H1 (cell line): ENCODE data around the gene SEZ6. TPM values are rescaled to one million over a fixed set of nuclear protein-coding genes. Genes with fewer than 3 reads are reported as not detected.
A peak's percentile ranks its signal among the peaks of the same experiment; 100 is the strongest.

ENCODE experiments used
- CTCF ChIA-PET: fragments of 300-600 bp; sonication (Branson Sonifier 250); formaldehyde crosslinking; loops from one replicate; lab custom pipeline; 2021; ENCODE audit not compliant: partially characterized antibody; lab: Charles Lee
- POLR2A ChIA-PET: fragments of 300-600 bp; sonication (Branson Sonifier 250); formaldehyde crosslinking; loops from one replicate; lab custom pipeline; 2021; ENCODE audit warnings: inconsistent platforms; ENCODE audit not compliant: partially characterized antibody; lab: Charles Lee
- DNase-seq, 2 experiments: peaks; one replicate each; pipeline versions ENCODE4 v3.0.0 to v3.0.0-alpha.2; 2010 to 2022; ENCODE audit warnings: low spot score in 2 of 2, low read depth in 1 of 2, mixed read lengths in 1 of 2
- FAIRE-seq: peaks from 2 replicates; lab custom pipeline; 2011; peaks lifted over from hg19 to GRCh38; lab: Jason Lieb, UNC
- H2AFZ ChIP-seq: 2 replicates; pipeline ENCODE4 v1.8.1; 2012; ENCODE audit warnings: low read length, inconsistent platforms
- H2AK5ac ChIP-seq: 2 replicates; pipeline ENCODE4 v1.6.1; 2013; ENCODE audit warnings: low read depth, low read length
- H2BK120ac ChIP-seq: replicated peaks from 2 replicates; pipeline ENCODE3; 2013; ENCODE audit warnings: low read depth, low read length, inconsistent platforms
- H2BK12ac ChIP-seq: 2 replicates; pipeline ENCODE4 v1.6.1; 2013; ENCODE audit warnings: low read depth, low read length
- H2BK15ac ChIP-seq: 2 replicates; pipeline ENCODE4 v1.6.1; 2013; ENCODE audit warnings: low read length
- H2BK20ac ChIP-seq: 2 replicates; pipeline ENCODE4 v1.6.1; 2013; ENCODE audit warnings: low read length
- H2BK5ac ChIP-seq: 2 replicates; pipeline ENCODE4 v1.6.1; 2013; ENCODE audit warnings: low read depth, low read length
- H3K14ac ChIP-seq: 2 replicates; pipeline ENCODE4 v1.6.1; 2013; ENCODE audit warnings: inconsistent platforms; ENCODE audit not compliant: insufficient read length
- H3K18ac ChIP-seq: 2 replicates; pipeline ENCODE4 v1.6.1; 2013; ENCODE audit warnings: low read length; ENCODE audit errors: extremely low read depth
- H3K23ac ChIP-seq: 2 replicates; pipeline ENCODE4 v1.6.1; 2013; ENCODE audit warnings: inconsistent platforms; ENCODE audit not compliant: insufficient read length
- H3K23me2 ChIP-seq: 2 replicates; pipeline ENCODE4 v1.6.1; 2013; ENCODE audit warnings: low read depth, low read length
- H3K27ac ChIP-seq: 2 replicates; pipeline ENCODE4 v1.6.1; 2011; ENCODE audit warnings: low read depth, low read length, inconsistent platforms
- H3K27me3 ChIP-seq, 4 experiments: replicated peaks in 1 of 4; 1 replicate in 1 of 4; 2 replicates in 3 of 4; pipeline versions ENCODE4 v1.6.1 to v1.8.1; 2011 to 2013; ENCODE audit warnings: low read length in 3 of 4, mild to moderate bottlenecking in 3 of 4, inconsistent platforms in 2 of 4, mixed read lengths in 2 of 4, moderate library complexity in 1 of 4; ENCODE audit not compliant: control insufficient read depth in 3 of 4, insufficient read depth in 3 of 4; ENCODE audit errors: extremely low read depth in 1 of 4
- H3K36me3 ChIP-seq, 4 experiments: 2 replicates each; pipeline versions ENCODE4 v1.6.1 to v1.8.1; 2011 to 2013; ENCODE audit warnings: mild to moderate bottlenecking in 4 of 4, low read length in 3 of 4, moderate library complexity in 2 of 4, control low read depth in 1 of 4, inconsistent platforms in 1 of 4; ENCODE audit not compliant: insufficient read depth in 4 of 4, control insufficient read depth in 2 of 4
- H3K4ac ChIP-seq: replicated peaks from 2 replicates; pipeline ENCODE3; 2013; ENCODE audit warnings: low read length, low read depth, mixed read lengths, inconsistent platforms; ENCODE audit not compliant: insufficient read length
- H3K4me1 ChIP-seq, 4 experiments: replicated peaks in 1 of 4; 1 replicate in 1 of 4; 2 replicates in 3 of 4; pipeline versions ENCODE4 v1.6.1 to v1.8.1; 2011 to 2013; ENCODE audit warnings: low read length in 3 of 4, inconsistent platforms in 2 of 4, mixed read lengths in 1 of 4; ENCODE audit not compliant: insufficient read depth in 4 of 4, control insufficient read depth in 3 of 4
- H3K4me2 ChIP-seq, 2 experiments: 2 replicates each; pipeline versions ENCODE4 v1.6.1 to v1.8.1; 2011 to 2013; ENCODE audit warnings: low read depth in 2 of 2, low read length in 2 of 2, control low read depth in 1 of 2, inconsistent platforms in 1 of 2, mild to moderate bottlenecking in 1 of 2; ENCODE audit not compliant: insufficient read depth in 1 of 2
- H3K4me3 ChIP-seq, 4 experiments: fragments of 200-600, 300-600 bp in 1 of 4; sonication (generic), shearing (Covaris generic), sonication (Bioruptor Twin) in 1 of 4; 2 replicates each; pipeline versions ENCODE4 v1.5.1 to v1.8.1; 2011 to 2016; ENCODE audit warnings: low read length in 4 of 4, low read depth in 3 of 4, control low read depth in 2 of 4, inconsistent platforms in 2 of 4, mild to moderate bottlenecking in 2 of 4, mixed read lengths in 1 of 4, moderate library complexity in 1 of 4; ENCODE audit not compliant: insufficient read depth in 2 of 4; ENCODE audit errors: extremely low read depth in 1 of 4
- H3K56ac ChIP-seq: replicated peaks from 2 replicates; pipeline ENCODE3; 2013; ENCODE audit warnings: low read depth, mild to moderate bottlenecking, mixed read lengths, low read length, inconsistent platforms; ENCODE audit not compliant: insufficient read length
- H3K79me1 ChIP-seq: 2 replicates; pipeline ENCODE4 v1.6.1; 2013; ENCODE audit warnings: low read depth, low read length, control low read depth
- H3K79me2 ChIP-seq, 2 experiments: 2 replicates each; pipeline versions ENCODE4 v1.6.1 to v1.8.1; 2012 to 2013; ENCODE audit warnings: low read length in 2 of 2, mild to moderate bottlenecking in 2 of 2, inconsistent platforms in 1 of 2; ENCODE audit not compliant: insufficient read depth in 2 of 2, control insufficient read depth in 1 of 2
- H3K9ac ChIP-seq, 4 experiments: replicated peaks in 1 of 4; 1 replicate in 1 of 4; 2 replicates in 3 of 4; pipeline versions ENCODE4 v1.6.1 to v1.8.1; 2011 to 2013; ENCODE audit warnings: low read depth in 3 of 4, low read length in 3 of 4, control low read depth in 2 of 4, mild to moderate bottlenecking in 2 of 4, moderate library complexity in 2 of 4, inconsistent platforms in 1 of 4; ENCODE audit errors: extremely low read depth in 1 of 4
- H3K9me3 ChIP-seq, 2 experiments: 2 replicates each; pipeline versions ENCODE4 v1.6.1 to v1.8.1; 2012 to 2013; ENCODE audit warnings: mild to moderate bottlenecking in 2 of 2, moderate library complexity in 2 of 2, control low read depth in 1 of 2, inconsistent platforms in 1 of 2, low read depth in 1 of 2, low read length in 1 of 2, mixed read lengths in 1 of 2; ENCODE audit not compliant: insufficient read depth in 2 of 2
- H4K20me1 ChIP-seq, 2 experiments: replicated peaks in 1 of 2; 2 replicates each; pipeline versions ENCODE3 to v1.8.1; 2011 to 2013; ENCODE audit warnings: inconsistent platforms in 2 of 2, low read length in 2 of 2, mild to moderate bottlenecking in 1 of 2; ENCODE audit not compliant: insufficient read depth in 2 of 2, control insufficient read depth in 1 of 2
- H4K5ac ChIP-seq: 2 replicates; pipeline ENCODE4 v1.6.1; 2013; ENCODE audit warnings: low read length, low read depth, mixed read lengths, inconsistent platforms; ENCODE audit not compliant: insufficient read length
- H4K8ac ChIP-seq: 2 replicates; pipeline ENCODE4 v1.8.0; 2013; ENCODE audit warnings: mild to moderate bottlenecking, moderate library complexity, low read length, inconsistent platforms; ENCODE audit not compliant: insufficient read depth; ENCODE audit errors: extremely low read depth
- H4K91ac ChIP-seq: replicated peaks from 2 replicates; pipeline ENCODE3; 2013; ENCODE audit warnings: low read length, mixed read lengths, inconsistent platforms; ENCODE audit not compliant: insufficient read length
- BCL11A ChIP-seq, 2 experiments: IDR thresholded peaks; one replicate each; pipeline ENCODE4 v1.6.1; 2011; ENCODE audit warnings: low read depth in 2 of 2, low read length in 2 of 2, mild to moderate bottlenecking in 2 of 2
- FOSL1 ChIP-seq: IDR thresholded peaks from 2 replicates; pipeline ENCODE4 v1.6.1; 2011; ENCODE audit warnings: mild to moderate bottlenecking, low read depth, low read length, moderate library complexity; ENCODE audit not compliant: insufficient read depth
- KDM5A ChIP-seq: fragments of 200-600 bp; IDR thresholded peaks from 2 replicates; pipeline ENCODE4 v1.7.1; 2012; ENCODE audit warnings: mild to moderate bottlenecking, low read length, inconsistent platforms, mixed read lengths
- POLR2A ChIP-seq, 2 experiments: IDR thresholded peaks; 1 replicate in 1 of 2; 2 replicates in 1 of 2; pipeline ENCODE4 v1.6.1; 2011; ENCODE audit warnings: low read depth in 2 of 2, low read length in 2 of 2, mild to moderate bottlenecking in 2 of 2; ENCODE audit errors: control extremely low read depth in 1 of 2
- SIN3A ChIP-seq, 2 experiments: IDR thresholded peaks in 1 of 2; conservative IDR thresholded peaks in 1 of 2; 2 replicates each; pipeline ENCODE4 v1.6.1; 2011 to 2012; ENCODE audit warnings: low read length in 2 of 2, improper control_type of control experiment in 1 of 2, low read depth in 1 of 2, mild to moderate bottlenecking in 1 of 2
- SIX5 ChIP-seq: IDR thresholded peaks from 2 replicates; pipeline ENCODE4 v1.6.1; 2011; ENCODE audit warnings: mild to moderate bottlenecking, low read depth, low read length
- TAF7 ChIP-seq: optimal IDR thresholded peaks from 2 replicates; pipeline ENCODE3; 2011; ENCODE audit warnings: low read depth, mild to moderate bottlenecking, inconsistent platforms, low read length, moderate library complexity, borderline replicate concordance
- TBP ChIP-seq: IDR thresholded peaks from 2 replicates; pipeline ENCODE4 v1.6.1; 2011; ENCODE audit warnings: low read depth, low read length, improper control_type of control experiment
- TEAD4 ChIP-seq: IDR thresholded peaks from 2 replicates; pipeline ENCODE4 v1.6.1; 2012; ENCODE audit warnings: low read depth, low read length, inconsistent platforms, mixed read lengths
- WGBS, 2 experiments: shearing (Covaris generic) in 1 of 2; methylation state at CpG; one replicate each; pipeline versions ENCODE4 v1.1.6 to v1.1.7; 2013 to 2015; ENCODE audit warnings: low lambda C conversion rate in 2 of 2, mixed read lengths in 2 of 2, inconsistent platforms in 1 of 2, low coverage in 1 of 2, missing lambda C conversion rate in 1 of 2; ENCODE audit not compliant: insufficient replicate concordance in 2 of 2, insufficient coverage in 1 of 2, insufficient read length in 1 of 2; ENCODE audit errors: extremely low coverage in 1 of 2, missing lambda C conversion rate in 1 of 2; 5-methylcytosine and 5-hydroxymethylcytosine counted together
- polyA plus RNA-seq, 7 experiments: library from polyadenylated mRNA; depleted of rRNA in 3 of 7; stranded (reverse) in 5 of 7; unstranded in 2 of 7; fragments of >200 nt in 5 of 7; fragments of 200-250 nt in 2 of 7; gene quantifications; 1 replicate in 5 of 7; 2 replicates in 1 of 7; 4 replicates in 1 of 7; pipeline versions ENCODE4 v1.2.1 to v1.2.3, GENCODE V29; 2011 to 2013; ENCODE audit warnings: missing spikeins in 2 of 7, mixed read lengths in 2 of 7
- total RNA-seq: library from RNA; stranded (reverse); fragmentation: NEBNext Ultra II Directional; extraction: Animal tissue kit (Norgen Biotek cat#: 25700); gene quantifications from 2 replicates; pipeline ENCODE4 v1.2.1, GENCODE V29; 2021

SEZ6 gene
- total and polyA plus RNA-seq, 2 of the 8 experiments (the other 6 are each of a cell fraction or from before 2014, with no cell fraction given): 6.9 to 16.1 TPM

DNA sequence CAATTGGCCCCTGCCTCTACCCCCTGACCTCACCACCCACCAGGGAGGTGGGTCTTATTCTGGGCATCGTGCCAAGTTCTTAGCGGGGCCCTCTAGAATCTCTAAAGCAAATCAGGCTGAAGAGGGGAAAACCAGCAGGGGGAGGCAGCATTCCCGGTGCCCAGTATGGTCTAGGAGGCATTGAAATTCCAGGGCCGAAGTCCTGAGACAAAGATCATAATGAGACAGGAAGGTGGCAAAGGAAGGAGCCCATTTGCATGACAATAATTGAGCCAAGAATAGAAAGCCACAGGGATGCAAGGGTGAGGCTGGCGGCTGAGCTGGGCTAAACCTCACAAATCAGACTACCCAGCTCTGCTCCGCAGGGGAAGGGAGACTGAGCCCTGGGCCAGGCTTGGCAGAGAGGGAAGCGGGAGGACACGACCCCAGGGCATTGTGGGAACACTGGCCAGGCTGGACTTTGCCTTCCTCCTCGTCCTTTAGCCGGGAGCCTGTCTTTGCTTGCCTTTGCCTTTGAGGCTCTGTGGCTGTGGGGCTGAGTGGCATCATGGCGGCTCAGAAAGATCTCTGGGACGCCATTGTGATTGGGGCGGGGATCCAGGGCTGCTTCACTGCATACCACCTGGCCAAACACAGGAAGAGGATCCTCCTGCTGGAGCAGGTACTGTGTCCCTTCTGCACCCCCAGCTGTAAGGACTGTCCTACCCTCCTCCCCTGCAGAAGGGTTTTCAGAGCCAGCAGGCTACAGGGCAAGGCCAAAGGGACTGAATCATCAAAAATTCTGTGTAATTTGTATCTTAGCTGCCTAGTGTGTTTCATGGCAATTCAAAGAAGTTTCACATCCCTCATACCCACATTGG is 37.1 kb upstream of the SEZ6 start, which contains the start of gene PIPOX:
TSS of gene PIPOX (plus strand) at position 463 of the 860 bp plus-strand sequence. CDS start at position 548, 85 bp downstream.
- POLR2A ChIA-PET: interaction anchor here (0.9 to 3.6 kb wide), 20 partner anchors 8 to 136 kb away, joined by 3 to 43 read pairs (median 5); no protein-coding TSS in a partner anchor
- no peak for TF ChIP-seq SIX5
- TF ChIP-seq KDM5A: no peak
- peak; percentile 30 for TF ChIP-seq TAF7
- peak; percentile 83; the same call in 1 of the 2 replicates for TF ChIP-seq TBP
- no peak for TF ChIP-seq BCL11A (IDR thresholded peaks at IDR 0.05; ENCODE audit: low read depth in 2 of 2, low read length in 2 of 2)
- TF ChIP-seq TEAD4: peak; percentile 97
- no peak for TF ChIP-seq SIN3A (conservative IDR thresholded peaks at IDR 0.05 in 1 of 2, IDR thresholded peaks at IDR 0.05 in 1 of 2; ENCODE audit: low read depth in 1 of 2, low read length in 2 of 2)
- TF ChIP-seq POLR2A (IDR thresholded peaks at IDR 0.05; ENCODE audit: control extremely low read depth in 1 of 2, low read depth in 2 of 2, low read length in 2 of 2): peak; percentile 60 to 89
- TF ChIP-seq FOSL1: no peak

More for the DNA sequence above, 37.1 kb upstream of the SEZ6 start, which contains the start of gene PIPOX:
- H2AK5ac ChIP-seq: peak within 1 kb of the TSS; percentile 99
- peaks cover 4% of the 10 kb centered on the region; the same call in 1 of the 2 replicates for H3K23me2 ChIP-seq
- H2BK5ac ChIP-seq: peak within 1 kb of the TSS; percentile 100
- peaks cover 14 to 27% (median 20%) of the 10 kb centered on the region in 4 experiments for H3K4me1 ChIP-seq
- H3K4ac ChIP-seq: peak within 1 kb of the TSS; percentile 54
- H4K5ac ChIP-seq: peak within 1 kb of the TSS; percentile 90
- FAIRE-seq (peak; percentile 99), DNase-seq (peak; percentile 81 to 94)
- H2AFZ ChIP-seq: no peak within 1 kb of the TSS
- H3K36me3 ChIP-seq: peaks cover 0 to 16% (median 1%) of the 10 kb centered on the region in 4 experiments; a peak in 3 of 8 replicates
- peak within 1 kb of the TSS; percentile 99 for H2BK12ac ChIP-seq
- peaks cover 0 to 6% of the 10 kb centered on the region in 2 experiments; a peak in 1 of 4 replicates for H3K79me2 ChIP-seq
- peak within 1 kb of the TSS; percentile 92 for H3K27ac ChIP-seq
- peak within 1 kb of the TSS in 3 of 4 experiments; percentile 0 to 25 (median 15); a peak in 3 of 8 replicates for H3K4me3 ChIP-seq
- H2BK15ac ChIP-seq: peak within 1 kb of the TSS; percentile 21
- peak within 1 kb of the TSS; percentile 100 for H2BK20ac ChIP-seq
- peak within 1 kb of the TSS; percentile 77 for H3K56ac ChIP-seq
- H3K18ac ChIP-seq: peak within 1 kb of the TSS; percentile 100
- 0 out of 2 replicates have a peak, but pooled peaks cover 2% of the 10 kb centered on the region for H3K79me1 ChIP-seq
- H4K20me1 ChIP-seq: no peaks in the 10 kb centered on the region
- peak within 1 kb of the TSS; percentile 99 for H2BK120ac ChIP-seq
- peak within 1 kb of the TSS in 3 of 4 experiments; percentile 48 to 63 (median 61); a peak in 6 of 7 replicates for H3K9ac ChIP-seq
- CTCF ChIA-PET: interaction anchor here (0.8 to 4.8 kb wide), 13 partner anchors 11 to 82 kb away, joined by 3 to 23 read pairs (median 5); no protein-coding TSS in a partner anchor
- H3K9me3 ChIP-seq: no peaks in the 10 kb centered on the region
- no peaks in the 10 kb centered on the region for H3K27me3 ChIP-seq
- 6% methylated on average over 13 of the region's 13 CpGs; no CpG with 5 or more reads in 1 of the 2 experiments for WGBS, 2 experiments
- peak within 1 kb of the TSS; percentile 38 for H3K14ac ChIP-seq
- H4K8ac ChIP-seq: peak within 1 kb of the TSS; percentile 86
- peak within 1 kb of the TSS; percentile 54 to 66 for H3K4me2 ChIP-seq
- no peak within 1 kb of the TSS for H3K23ac ChIP-seq
- H4K91ac ChIP-seq: peak within 1 kb of the TSS; percentile 97
